Natural killer cell (primary cell): Measurements from ENCODE around the gene PRR33. TPM values are rescaled to one million over a fixed set of nuclear protein-coding genes. Genes with fewer than 3 reads are reported as not detected.

ENCODE experiments used
- ATAC-seq, 3 donors: fragments of 150-1000 bp in 2 of 3; fragments of 200-7000 bp in 1 of 3; cut with Tn5 transposase; 1 replicate in 1 of 3; 2 replicates in 2 of 3; pipeline ENCODE4 v1.10.0; 2021; ENCODE audit warnings: mild to moderate bottlenecking in 2 of 3, moderate library complexity in 2 of 3
- DNase-seq, 2 donors: peaks; one replicate each; pipeline versions ENCODE4 v3.0.0 to v3.0.0-alpha.2; 2013 to 2021; ENCODE audit warnings: mixed read lengths in 1 of 2
- H3K27ac ChIP-seq: one replicate; pipeline ENCODE4 v1.5.1; 2013; ENCODE audit warnings: mild to moderate bottlenecking, low read length
- H3K27me3 ChIP-seq: one replicate; pipeline ENCODE4 v1.6.1; 2013; ENCODE audit warnings: low read length; ENCODE audit not compliant: control insufficient read depth, insufficient read depth
- H3K36me3 ChIP-seq: one replicate; pipeline ENCODE4 v1.6.1; 2013; ENCODE audit warnings: low read length; ENCODE audit not compliant: control insufficient read depth, insufficient read depth
- H3K4me1 ChIP-seq: one replicate; pipeline ENCODE4 v1.6.1; 2013; ENCODE audit warnings: low read length; ENCODE audit not compliant: control insufficient read depth, insufficient read depth
- H3K4me3 ChIP-seq: one replicate; pipeline ENCODE4 v1.5.1; 2013; ENCODE audit warnings: low read length
- H3K9me3 ChIP-seq: one replicate; pipeline ENCODE4 v1.6.1; 2013; ENCODE audit warnings: low read length; ENCODE audit not compliant: control insufficient read depth, insufficient read depth
- H3K27ac Mint-ChIP-seq, 2 donors: one replicate each; pipeline ENCODE4 v1.8.0; 2022; ENCODE audit warnings: mild to moderate bottlenecking in 2 of 2, mixed read lengths in 2 of 2, moderate library complexity in 1 of 2
- H3K27me3 Mint-ChIP-seq, 2 donors: one replicate each; pipeline ENCODE4 v1.8.0; 2022; ENCODE audit warnings: low read depth in 2 of 2, mixed read lengths in 2 of 2
- H3K36me3 Mint-ChIP-seq: one replicate; pipeline ENCODE4 v1.8.0; 2022; ENCODE audit warnings: mixed read lengths
- H3K4me1 Mint-ChIP-seq, 2 donors: one replicate each; pipeline ENCODE4 v1.8.0; 2022; ENCODE audit warnings: mixed read lengths in 2 of 2
- H3K4me3 Mint-ChIP-seq: one replicate; pipeline ENCODE4 v1.8.0; 2022; ENCODE audit warnings: mild to moderate bottlenecking, moderate library complexity, mixed read lengths
- H3K9me3 Mint-ChIP-seq, 2 donors: one replicate each; pipeline ENCODE4 v1.8.0; 2022; ENCODE audit warnings: mixed read lengths in 2 of 2
- WGBS: methylation state at CpG from one replicate; pipeline ENCODE4 v1.1.7; 2013; ENCODE audit warnings: missing lambda C conversion rate; ENCODE audit not compliant: insufficient coverage; 5-methylcytosine and 5-hydroxymethylcytosine counted together
- intact Hi-C: fragments of 100-400 bp; cut with micrococcal nuclease; formaldehyde crosslinking; loops from one replicate; pipeline ENCODE4 v1.14.2; 2022
- total RNA-seq, 4 donors: library from RNA; stranded (reverse); fragments of 120-200 nt in 1 of 4; gene quantifications; one replicate each; pipeline versions ENCODE4 v1.2.3 to v1.2.4, GENCODE V29; 2013 to 2022
- TF ChIP-seq, protein P1 (sequence below): fragments of 200-600 bp; IDR thresholded peaks from one replicate; pipeline ENCODE4 v1.8.0; 2022; ENCODE audit warnings: antibody characterized with exemption

PRR33 gene
- total RNA-seq, 3 donors from 2014 or later (not counting 1 experiment from before 2014, with no cell fraction given), result 0.14 to 0.32 TPM; not detected in 1

DNA sequence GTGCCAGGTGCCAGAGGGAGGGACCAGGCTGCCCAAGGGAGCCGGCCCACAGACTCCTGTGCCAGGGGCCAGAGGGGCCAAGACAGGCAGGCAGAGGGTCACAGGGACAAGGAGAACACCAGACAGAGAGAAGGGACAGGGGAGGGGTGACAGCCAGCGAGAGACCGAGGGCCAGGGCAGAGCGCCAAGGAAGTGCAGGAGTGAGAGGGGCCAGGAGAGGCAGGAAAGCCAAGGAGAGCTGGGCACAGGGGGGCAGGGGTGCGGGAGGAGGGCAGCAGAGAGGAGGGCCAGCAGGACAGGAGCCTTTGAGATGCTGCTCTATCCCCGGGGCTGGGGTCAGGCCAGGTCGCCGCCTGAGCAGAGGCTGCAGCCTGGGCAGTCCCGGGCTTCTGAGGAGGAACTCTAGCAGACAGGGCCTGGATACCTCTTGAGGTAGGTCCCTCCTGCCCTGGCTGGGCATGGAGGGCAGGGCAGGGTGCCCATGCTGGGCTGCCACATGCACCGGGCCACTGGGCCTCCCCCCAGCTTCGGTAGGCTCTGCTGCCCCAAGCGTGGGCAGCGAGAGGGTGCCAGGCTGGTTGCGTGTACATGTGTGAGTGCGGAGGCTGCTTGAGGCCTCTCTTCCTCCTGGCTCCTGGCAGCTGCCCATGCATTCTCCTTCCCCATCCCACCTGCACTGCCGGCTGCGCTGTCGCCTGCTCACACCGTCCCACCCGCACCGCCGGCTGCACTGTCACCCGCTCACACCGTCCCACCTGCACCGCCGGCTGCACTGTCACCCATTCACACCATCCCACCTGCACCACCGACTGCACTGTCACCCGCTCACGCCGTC, 26.6 kb downstream of the PRR33 start:
- Histone ChIP-seq H3K4me3 (no peak overlapping the region), H3K27me3 (no peaks in the 10 kb centered on the region), H3K4me1 (peaks cover 77% of the 10 kb centered on the region), H3K9me3 (no peaks in the 10 kb centered on the region), H3K27ac (no peak overlapping the region), H3K36me3 (peaks cover 26% of the 10 kb centered on the region)
- intact Hi-C loops, result no loop called here
- TF ChIP-seq, protein P1, sequence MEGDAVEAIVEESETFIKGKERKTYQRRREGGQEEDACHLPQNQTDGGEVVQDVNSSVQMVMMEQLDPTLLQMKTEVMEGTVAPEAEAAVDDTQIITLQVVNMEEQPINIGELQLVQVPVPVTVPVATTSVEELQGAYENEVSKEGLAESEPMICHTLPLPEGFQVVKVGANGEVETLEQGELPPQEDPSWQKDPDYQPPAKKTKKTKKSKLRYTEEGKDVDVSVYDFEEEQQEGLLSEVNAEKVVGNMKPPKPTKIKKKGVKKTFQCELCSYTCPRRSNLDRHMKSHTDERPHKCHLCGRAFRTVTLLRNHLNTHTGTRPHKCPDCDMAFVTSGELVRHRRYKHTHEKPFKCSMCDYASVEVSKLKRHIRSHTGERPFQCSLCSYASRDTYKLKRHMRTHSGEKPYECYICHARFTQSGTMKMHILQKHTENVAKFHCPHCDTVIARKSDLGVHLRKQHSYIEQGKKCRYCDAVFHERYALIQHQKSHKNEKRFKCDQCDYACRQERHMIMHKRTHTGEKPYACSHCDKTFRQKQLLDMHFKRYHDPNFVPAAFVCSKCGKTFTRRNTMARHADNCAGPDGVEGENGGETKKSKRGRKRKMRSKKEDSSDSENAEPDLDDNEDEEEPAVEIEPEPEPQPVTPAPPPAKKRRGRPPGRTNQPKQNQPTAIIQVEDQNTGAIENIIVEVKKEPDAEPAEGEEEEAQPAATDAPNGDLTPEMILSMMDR, result no peak
- Mint-ChIP-seq H3K36me3 (no peaks in the 10 kb centered on the region), H3K4me1 (peaks cover 24 to 28% of the 10 kb centered on the region in 2 donors), H3K4me3 (peak overlapping the region; percentile 70), H3K27ac (peak overlapping the region; percentile 41 to 57), H3K27me3 (no peaks in the 10 kb centered on the region), H3K9me3 (no peaks in the 10 kb centered on the region)
- no peak for ATAC-seq
- WGBS, result 89% methylated on average over 30 of the region's 30 CpGs
- no peak for DNase-seq

GRCh38 chr11:1864231-1864630, 27.5 kb downstream of the PRR33 start:
- ATAC-seq (no peak), DNase-seq (no peak)
- 83% methylated on average over 18 of the region's 18 CpGs for WGBS
- Mint-ChIP-seq H3K27me3 (no peaks in the 10 kb centered on the region), H3K4me1 (peaks cover 16 to 20% of the 10 kb centered on the region in 2 donors), H3K9me3 (no peaks in the 10 kb centered on the region), H3K4me3 (no peak overlapping the region), H3K36me3 (no peaks in the 10 kb centered on the region), H3K27ac (peak overlapping the region in 1 of 2 donors; percentile 50)
- Histone ChIP-seq H3K27ac (no peak overlapping the region), H3K4me3 (no peak overlapping the region), H3K36me3 (peaks cover 28% of the 10 kb centered on the region), H3K9me3 (no peaks in the 10 kb centered on the region), H3K4me1 (peaks cover 76% of the 10 kb centered on the region), H3K27me3 (no peaks in the 10 kb centered on the region)
- intact Hi-C loops, result no loop called here
- TF ChIP-seq, protein P1, result no peak

GRCh38 chr11:1863352-1864216, 28.1 kb downstream of the PRR33 start:
- H3K4me3 Mint-ChIP-seq, result peak overlapping the region; percentile 32
- Histone ChIP-seq H3K4me1 (peaks cover 76% of the 10 kb centered on the region), H3K27me3 (no peaks in the 10 kb centered on the region), H3K4me3 (no peak overlapping the region), H3K27ac (no peak overlapping the region), H3K9me3 (no peaks in the 10 kb centered on the region), H3K36me3 (peaks cover 30% of the 10 kb centered on the region)
- H3K9me3 Mint-ChIP-seq, result no peaks in the 10 kb centered on the region
- H3K36me3 Mint-ChIP-seq, result no peaks in the 10 kb centered on the region
- peaks cover 13 to 14% of the 10 kb centered on the region in 2 donors for H3K4me1 Mint-ChIP-seq
- ATAC-seq, result peak; percentile 54 to 70 (median 61)
- WGBS, result 72% methylated on average over 27 of the region's 27 CpGs
- peak overlapping the region in 1 of 2 donors; percentile 50 for H3K27ac Mint-ChIP-seq
- TF ChIP-seq, protein P1, result no peak
- intact Hi-C loops, result no loop called here
- no peaks in the 10 kb centered on the region for H3K27me3 Mint-ChIP-seq
- no peak for DNase-seq
